Measurements from ENCODE around the gene C11orf68.
A peak's percentile ranks its signal among the peaks of the same experiment; 100 is the strongest.

The C11orf68 gene

DNA sequence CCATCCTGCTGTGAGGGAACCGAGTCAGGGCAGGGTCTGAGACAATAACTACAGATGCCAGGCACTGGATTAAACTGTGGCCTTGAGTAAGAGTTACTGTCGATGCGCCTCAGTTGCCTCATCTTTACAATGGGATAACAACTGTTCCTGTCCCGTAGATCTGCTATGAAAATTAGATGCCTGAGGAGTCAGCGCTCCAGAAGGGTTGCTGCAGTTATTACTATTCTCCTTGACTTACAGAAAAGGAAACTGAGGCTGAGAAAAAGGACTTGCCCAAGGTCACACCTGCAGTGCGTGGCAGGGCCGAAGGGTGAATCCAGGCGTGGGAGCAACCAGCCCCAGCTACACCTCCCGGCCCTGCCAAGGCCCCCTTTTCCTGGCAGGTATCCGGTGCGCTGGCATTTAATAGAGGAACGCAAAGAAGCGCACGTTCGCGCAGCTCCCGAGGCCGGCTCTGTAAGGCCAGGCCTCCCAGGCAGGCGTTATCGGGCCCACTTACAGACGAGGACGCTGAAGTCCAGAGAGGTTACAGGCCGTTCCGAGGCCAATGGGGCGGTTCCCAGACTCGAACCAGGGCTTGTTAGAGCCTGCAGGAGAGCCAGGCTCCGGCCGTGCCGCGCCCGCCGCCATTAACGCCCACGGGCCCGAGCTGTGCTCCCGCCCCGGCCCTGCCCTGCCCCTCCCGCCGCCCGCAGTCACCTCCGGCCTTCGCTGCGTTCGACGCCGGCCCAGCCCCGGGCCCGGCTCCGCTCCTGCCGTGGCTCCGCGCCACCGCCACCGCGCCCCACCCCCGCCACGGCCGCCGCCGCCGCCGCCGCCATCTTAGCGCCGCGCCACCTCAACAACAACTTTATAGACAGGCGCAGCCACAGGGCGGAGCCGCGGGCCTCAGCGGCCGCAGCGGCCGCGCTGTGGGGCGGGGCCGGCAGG lies at the start of gene C11orf68:
TSS of gene C11orf68 (minus strand) at position 852 of the 930 bp plus-strand sequence. CDS start at position 821, 31 bp downstream.
- no peaks in the 10 kb centered on the region for H3K27me3 Mint-ChIP-seq
- DNase-seq (ENCODE audit: low spot score in 2 of 2) (peak in 1 of 2 donors; percentile 40), ATAC-seq (replicated peaks; ENCODE audit: extremely low read depth, poor library complexity, severe bottlenecking) (peak; percentile 67)
- H3K27ac Mint-ChIP-seq (ENCODE audit: low read depth), result peak within 1 kb of the TSS; percentile 80
- peaks cover 33% of the 10 kb centered on the region for H3K4me1 Mint-ChIP-seq
- no peaks in the 10 kb centered on the region for H3K9me3 Mint-ChIP-seq
- H3K36me3 Mint-ChIP-seq (ENCODE audit: insufficient read depth), result peaks cover 17% of the 10 kb centered on the region
- H3K4me3 Mint-ChIP-seq, result peak within 1 kb of the TSS; percentile 91

DNA sequence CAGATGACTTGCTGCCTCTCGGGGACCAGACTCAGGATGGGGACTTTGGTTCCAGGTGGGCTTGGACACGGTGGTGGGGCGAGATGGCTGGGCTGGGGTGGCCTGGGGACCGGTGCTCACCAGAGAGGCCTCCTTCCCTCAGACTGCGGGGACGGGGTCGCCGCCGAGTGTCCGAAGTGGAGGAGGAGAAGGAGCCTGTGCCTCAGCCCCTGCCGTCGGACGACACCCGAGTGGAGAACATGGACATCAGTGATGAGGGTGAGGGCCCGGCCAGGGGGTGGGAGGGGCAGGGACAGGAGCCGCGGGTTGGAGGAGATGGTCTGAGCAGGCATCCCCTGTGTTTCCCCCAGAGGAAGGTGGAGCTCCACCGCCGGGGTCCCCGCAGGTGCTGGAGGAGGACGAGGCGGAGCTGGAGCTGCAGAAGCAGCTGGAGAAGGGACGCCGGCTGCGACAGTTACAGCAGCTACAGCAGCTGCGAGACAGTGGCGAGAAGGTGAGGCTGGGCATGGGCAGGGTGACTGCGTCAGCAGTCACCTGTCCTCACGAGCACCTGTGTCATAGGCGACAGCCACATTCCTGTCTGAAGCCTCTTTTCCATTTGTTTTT lies 48.6 kb upstream of the C11orf68 start:
- no peak overlapping the region for H3K27ac Mint-ChIP-seq (ENCODE audit: low read depth)
- no peak overlapping the region for H3K4me3 Mint-ChIP-seq
- peaks cover 48% of the 10 kb centered on the region for H3K36me3 Mint-ChIP-seq (ENCODE audit: insufficient read depth)

DNA sequence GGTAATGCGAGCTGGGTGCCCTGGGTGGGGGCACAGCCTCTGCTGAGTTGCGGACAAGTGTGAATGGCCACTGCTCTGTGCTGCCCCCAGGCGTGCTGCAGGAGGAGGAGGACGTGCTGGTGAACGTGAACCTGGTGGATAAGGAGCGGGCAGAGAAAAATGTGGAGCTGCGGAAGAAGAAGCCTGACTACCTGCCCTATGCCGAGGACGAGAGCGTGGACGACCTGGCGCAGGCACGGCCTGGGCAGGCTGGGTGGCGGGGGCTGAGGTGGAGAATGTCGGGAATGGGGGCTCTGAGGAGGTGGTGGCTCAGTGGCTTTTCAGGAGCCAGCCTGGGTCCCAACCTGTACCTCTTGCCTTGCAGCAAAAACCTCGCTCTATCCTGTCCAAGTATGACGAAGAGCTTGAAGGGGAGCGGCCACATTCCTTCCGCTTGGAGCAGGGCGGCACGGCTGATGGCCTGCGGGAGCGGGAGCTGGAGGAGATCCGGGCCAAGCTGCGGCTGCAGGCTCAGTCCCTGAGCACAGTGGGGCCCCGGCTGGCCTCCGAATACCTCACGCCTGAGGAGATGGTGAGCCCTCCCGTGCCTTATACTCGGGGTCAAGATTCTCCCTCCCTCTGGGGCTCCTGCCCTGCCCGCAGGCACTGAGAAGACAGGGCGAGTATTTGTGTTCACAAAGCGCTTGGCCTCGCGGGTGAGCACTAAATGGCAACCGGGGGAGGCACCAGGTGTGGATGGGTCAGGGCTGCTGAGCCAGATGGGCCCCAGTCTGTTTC lies 47.3 kb upstream of the C11orf68 start:
- no peak for DNase-seq (ENCODE audit: low spot score in 2 of 2)
- ATAC-seq (replicated peaks; ENCODE audit: extremely low read depth, poor library complexity, severe bottlenecking), result no peak
- H3K27me3 Mint-ChIP-seq, result no peaks in the 10 kb centered on the region
- peaks cover 49% of the 10 kb centered on the region for H3K36me3 Mint-ChIP-seq (ENCODE audit: insufficient read depth)
- H3K27ac Mint-ChIP-seq (ENCODE audit: low read depth), result no peak overlapping the region
- peaks cover 48% of the 10 kb centered on the region for H3K4me1 Mint-ChIP-seq
- H3K9me3 Mint-ChIP-seq, result no peaks in the 10 kb centered on the region
- no peak overlapping the region for H3K4me3 Mint-ChIP-seq

More for the DNA sequence above, 48.6 kb upstream of the C11orf68 start:
- Mint-ChIP-seq H3K9me3 (no peaks in the 10 kb centered on the region), H3K4me1 (peaks cover 38% of the 10 kb centered on the region), H3K27me3 (no peaks in the 10 kb centered on the region)
- ATAC-seq (replicated peaks; ENCODE audit: extremely low read depth, poor library complexity, severe bottlenecking) (no peak), DNase-seq (ENCODE audit: low spot score in 2 of 2) (no peak)

DNA sequence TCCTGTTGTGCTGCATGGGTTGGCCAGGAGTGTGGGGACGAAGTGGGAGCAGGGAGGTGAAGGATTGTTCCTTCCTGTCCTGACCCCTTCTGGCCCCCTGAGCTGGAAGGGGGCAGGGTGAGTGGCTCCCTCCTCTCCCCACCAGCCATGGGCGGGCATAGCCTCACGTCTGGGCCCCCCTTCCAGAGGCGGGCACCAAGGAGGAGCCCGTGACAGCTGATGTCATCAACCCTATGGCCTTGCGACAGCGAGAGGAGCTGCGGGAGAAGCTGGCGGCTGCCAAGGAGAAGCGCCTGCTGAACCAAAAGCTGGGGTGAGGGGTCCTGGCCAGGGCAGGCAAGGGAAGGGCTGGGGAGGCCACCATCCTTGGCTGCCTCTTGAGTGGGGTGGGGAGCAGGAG lies 46.0 kb upstream of the C11orf68 start:
- peaks cover 48% of the 10 kb centered on the region for H3K36me3 Mint-ChIP-seq (ENCODE audit: insufficient read depth)
- no peaks in the 10 kb centered on the region for H3K9me3 Mint-ChIP-seq

DNA sequence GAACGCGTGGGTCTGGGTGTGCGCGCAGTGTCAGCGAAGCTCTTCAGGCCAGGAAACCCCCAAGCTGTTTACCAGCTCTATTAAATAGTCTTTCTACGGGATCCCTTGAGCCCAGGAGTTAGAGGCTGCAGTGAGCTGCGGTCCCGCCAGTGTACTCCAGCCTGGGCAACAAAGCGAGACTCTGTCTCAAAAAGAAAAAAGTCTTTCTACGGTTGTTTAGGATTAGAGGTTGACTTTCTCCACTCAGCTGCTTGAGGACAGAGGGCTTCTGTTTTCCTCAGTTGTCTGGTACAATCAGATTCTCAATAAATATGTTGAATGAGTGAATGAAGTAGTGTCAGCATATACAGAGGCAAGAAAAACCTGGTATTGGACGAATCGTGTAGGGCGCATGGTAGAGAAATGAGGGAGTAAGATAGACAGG lies 43.3 kb upstream of the C11orf68 start:
- DNase-seq (ENCODE audit: low spot score in 2 of 2) (no peak), ATAC-seq (replicated peaks; ENCODE audit: extremely low read depth, poor library complexity, severe bottlenecking) (peak; percentile 56)
- Mint-ChIP-seq H3K9me3 (no peaks in the 10 kb centered on the region), H3K27me3 (no peaks in the 10 kb centered on the region), H3K27ac (ENCODE audit: low read depth) (peak overlapping the region; percentile 91), H3K36me3 (ENCODE audit: insufficient read depth) (peaks cover 31% of the 10 kb centered on the region), H3K4me1 (peaks cover 41% of the 10 kb centered on the region), H3K4me3 (peak overlapping the region; percentile 99)

More for the DNA sequence above, 46.0 kb upstream of the C11orf68 start:
- Mint-ChIP-seq H3K27me3 (no peaks in the 10 kb centered on the region), H3K4me3 (no peak overlapping the region), H3K4me1 (peaks cover 51% of the 10 kb centered on the region), H3K27ac (ENCODE audit: low read depth) (no peak overlapping the region)
- no peak for ATAC-seq (replicated peaks; ENCODE audit: extremely low read depth, poor library complexity, severe bottlenecking)
- no peak for DNase-seq (ENCODE audit: low spot score in 2 of 2)

DNA sequence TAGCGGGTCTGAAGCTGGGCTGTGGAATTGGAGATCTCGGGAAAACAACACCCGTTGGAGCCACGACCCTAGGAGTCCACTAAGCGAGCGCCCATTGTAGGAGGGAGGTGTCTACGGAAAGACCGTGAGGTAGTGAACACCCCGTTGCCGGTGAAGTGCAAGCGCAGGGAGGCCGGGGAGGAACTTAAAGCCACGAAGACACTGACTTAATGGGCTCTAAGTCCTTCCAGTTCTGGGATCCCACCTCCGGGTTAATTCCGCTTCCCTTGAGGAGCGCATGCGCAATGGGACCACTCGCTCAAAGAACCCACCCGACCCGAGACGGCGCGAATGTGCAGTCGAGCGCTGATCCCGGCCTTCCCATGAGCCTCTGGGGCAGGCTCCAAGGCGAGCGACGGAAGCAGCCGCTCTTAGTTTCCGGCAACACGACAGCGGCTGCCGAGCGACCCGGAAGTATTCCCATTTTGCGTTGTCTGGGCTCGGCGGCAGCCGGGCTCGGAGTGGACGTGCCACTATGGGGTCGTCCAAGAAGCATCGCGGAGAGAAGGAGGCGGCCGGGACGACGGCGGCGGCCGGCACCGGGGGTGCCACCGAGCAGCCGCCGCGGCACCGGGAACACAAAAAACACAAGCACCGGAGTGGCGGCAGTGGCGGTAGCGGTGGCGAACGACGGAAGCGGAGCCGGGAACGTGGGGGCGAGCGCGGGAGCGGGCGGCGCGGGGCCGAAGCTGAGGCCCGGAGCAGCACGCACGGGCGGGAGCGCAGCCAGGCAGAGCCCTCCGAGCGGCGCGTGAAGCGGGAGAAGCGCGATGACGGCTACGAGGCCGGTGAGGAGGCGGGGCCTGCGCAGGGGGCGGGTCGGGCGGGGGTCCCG lies 42.6 kb upstream of the C11orf68 start, which contains the start of gene SART1:
TSS of gene SART1 (plus strand) at position 468 of the 874 bp plus-strand sequence. CDS start at position 515, 47 bp downstream.
- peak; percentile 96 for ATAC-seq (replicated peaks; ENCODE audit: extremely low read depth, poor library complexity, severe bottlenecking)
- H3K9me3 Mint-ChIP-seq, result no peaks in the 10 kb centered on the region

DNA sequence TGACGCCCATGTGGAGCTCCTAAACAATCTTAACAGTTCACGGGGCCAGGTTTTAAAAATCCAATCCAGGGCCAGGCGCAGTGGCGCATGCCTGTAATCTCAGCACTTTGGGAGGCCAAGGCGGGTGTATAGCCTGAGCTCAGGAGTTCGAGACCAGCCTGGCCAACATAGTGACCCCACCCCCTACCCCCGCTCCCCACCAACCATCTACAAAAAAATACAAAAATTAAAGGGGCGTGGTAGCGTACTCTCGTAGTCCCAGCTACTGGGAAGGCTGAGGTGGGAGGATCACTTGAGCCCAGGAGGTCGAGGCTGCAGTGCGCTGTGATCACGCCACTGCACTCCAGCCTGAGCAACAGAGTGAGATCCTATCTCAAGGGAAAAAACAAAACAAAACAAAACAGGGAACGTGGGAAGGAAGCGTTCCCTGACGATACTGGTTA lies 42.0 kb upstream of the C11orf68 start:
- Mint-ChIP-seq H3K36me3 (ENCODE audit: insufficient read depth) (peaks cover 21% of the 10 kb centered on the region), H3K4me3 (peak overlapping the region; percentile 99), H3K27ac (ENCODE audit: low read depth) (peak overlapping the region; percentile 91), H3K4me1 (peaks cover 38% of the 10 kb centered on the region), H3K9me3 (no peaks in the 10 kb centered on the region), H3K27me3 (no peaks in the 10 kb centered on the region)
- DNase-seq (ENCODE audit: low spot score in 2 of 2), result no peak
- ATAC-seq (replicated peaks; ENCODE audit: extremely low read depth, poor library complexity, severe bottlenecking), result no peak

More for the DNA sequence above, 42.6 kb upstream of the C11orf68 start, which contains the start of gene SART1:
- Mint-ChIP-seq H3K4me3 (peak within 1 kb of the TSS; percentile 99), H3K4me1 (peaks cover 41% of the 10 kb centered on the region), H3K27me3 (no peaks in the 10 kb centered on the region), H3K27ac (ENCODE audit: low read depth) (peak within 1 kb of the TSS; percentile 91), H3K36me3 (ENCODE audit: insufficient read depth) (peaks cover 25% of the 10 kb centered on the region)
- DNase-seq (ENCODE audit: low spot score in 2 of 2), result peak; percentile 89 to 91

DNA sequence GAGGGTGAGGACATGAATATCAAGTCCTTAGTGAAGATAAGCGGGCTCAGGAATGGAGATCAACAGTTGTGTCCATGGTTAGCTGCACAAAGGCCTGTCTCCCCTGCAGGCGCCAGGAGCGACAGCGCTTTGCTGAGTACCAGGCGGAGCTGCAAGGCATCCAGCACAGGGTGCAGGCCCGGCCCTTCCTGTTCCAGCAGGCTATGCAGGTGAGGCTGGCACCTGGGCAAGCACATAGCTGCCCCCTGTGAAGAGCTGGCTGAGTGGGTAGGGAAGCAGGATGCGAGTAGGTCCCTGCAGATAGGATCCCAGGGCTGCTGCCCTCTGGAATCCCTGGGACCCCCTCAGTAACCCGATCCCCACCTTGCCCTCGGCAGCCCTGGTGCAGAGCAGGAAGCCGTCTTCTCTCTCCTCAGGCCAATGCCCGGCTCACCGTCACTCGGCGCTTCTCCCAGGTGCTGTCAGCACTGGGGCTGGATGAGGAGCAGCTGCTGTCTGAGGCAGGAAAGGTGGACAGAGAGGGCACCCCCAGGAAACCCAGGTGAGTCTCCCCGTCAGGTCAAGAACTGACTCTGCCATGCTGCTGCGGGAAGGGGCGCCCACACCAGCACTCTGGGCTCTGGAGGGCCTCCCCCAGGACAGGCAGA lies 40.0 kb upstream of the C11orf68 start:
- H3K27ac Mint-ChIP-seq (ENCODE audit: low read depth), result no peak overlapping the region
- ATAC-seq (replicated peaks; ENCODE audit: extremely low read depth, poor library complexity, severe bottlenecking), result no peak
- no peak overlapping the region for H3K4me3 Mint-ChIP-seq
- no peak for DNase-seq (ENCODE audit: low spot score in 2 of 2)
- peaks cover 10% of the 10 kb centered on the region for H3K36me3 Mint-ChIP-seq (ENCODE audit: insufficient read depth)
- H3K9me3 Mint-ChIP-seq, result no peaks in the 10 kb centered on the region
- H3K27me3 Mint-ChIP-seq, result no peaks in the 10 kb centered on the region
- H3K4me1 Mint-ChIP-seq, result peaks cover 28% of the 10 kb centered on the region

DNA sequence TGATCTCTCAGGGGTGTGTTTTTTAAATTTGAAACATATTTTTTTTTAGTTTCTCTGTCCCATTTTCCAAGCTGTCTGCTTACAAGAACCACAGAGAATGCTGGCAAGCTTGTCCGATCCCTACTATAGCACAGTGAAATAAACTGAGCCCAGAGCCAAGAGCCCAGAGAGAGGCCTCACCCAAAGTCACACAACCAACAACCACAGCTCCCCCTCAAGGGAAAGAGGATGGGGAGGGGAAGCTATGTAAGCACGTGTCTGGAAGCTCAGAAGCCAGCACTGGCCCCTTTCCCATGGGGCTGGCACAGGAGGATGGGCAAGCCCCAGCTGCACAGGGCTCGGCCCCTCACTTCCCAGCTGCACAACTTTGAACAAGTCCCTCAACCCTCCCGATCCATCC lies 39.4 kb upstream of the C11orf68 start:
- no peak for DNase-seq (ENCODE audit: low spot score in 2 of 2)
- H3K4me1 Mint-ChIP-seq, result peaks cover 21% of the 10 kb centered on the region
- no peak overlapping the region for H3K4me3 Mint-ChIP-seq
- ATAC-seq (replicated peaks; ENCODE audit: extremely low read depth, poor library complexity, severe bottlenecking), result no peak
- H3K9me3 Mint-ChIP-seq, result no peaks in the 10 kb centered on the region
- peaks cover 10% of the 10 kb centered on the region for H3K36me3 Mint-ChIP-seq (ENCODE audit: insufficient read depth)
- no peak overlapping the region for H3K27ac Mint-ChIP-seq (ENCODE audit: low read depth)
- no peaks in the 10 kb centered on the region for H3K27me3 Mint-ChIP-seq

DNA sequence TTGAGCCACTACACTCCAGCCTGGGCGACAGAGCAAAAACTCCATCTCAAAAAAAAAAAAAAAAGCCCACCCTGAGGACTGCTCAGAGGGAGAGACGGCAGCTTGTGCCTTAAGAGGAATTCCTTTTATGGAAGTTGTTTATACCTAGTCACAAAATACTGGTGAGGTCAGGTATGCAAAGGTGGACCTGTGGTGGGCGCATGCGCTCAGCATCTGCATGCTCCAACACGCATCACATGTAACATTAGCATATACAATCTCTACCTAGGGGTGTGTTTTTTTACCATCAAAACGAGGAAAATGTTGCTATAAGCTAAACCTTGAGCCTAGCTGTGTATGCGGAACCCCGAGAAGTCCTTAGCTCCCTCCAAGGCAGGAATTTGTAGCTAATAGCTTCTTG lies 35.9 kb upstream of the C11orf68 start:
- Mint-ChIP-seq H3K4me3 (no peak overlapping the region), H3K27ac (ENCODE audit: low read depth) (no peak overlapping the region), H3K36me3 (ENCODE audit: insufficient read depth) (peaks cover 2% of the 10 kb centered on the region), H3K27me3 (no peaks in the 10 kb centered on the region), H3K9me3 (no peaks in the 10 kb centered on the region), H3K4me1 (no peaks in the 10 kb centered on the region)
- ATAC-seq (replicated peaks; ENCODE audit: extremely low read depth, poor library complexity, severe bottlenecking), result no peak
- DNase-seq (ENCODE audit: low spot score in 2 of 2), result no peak

DNA sequence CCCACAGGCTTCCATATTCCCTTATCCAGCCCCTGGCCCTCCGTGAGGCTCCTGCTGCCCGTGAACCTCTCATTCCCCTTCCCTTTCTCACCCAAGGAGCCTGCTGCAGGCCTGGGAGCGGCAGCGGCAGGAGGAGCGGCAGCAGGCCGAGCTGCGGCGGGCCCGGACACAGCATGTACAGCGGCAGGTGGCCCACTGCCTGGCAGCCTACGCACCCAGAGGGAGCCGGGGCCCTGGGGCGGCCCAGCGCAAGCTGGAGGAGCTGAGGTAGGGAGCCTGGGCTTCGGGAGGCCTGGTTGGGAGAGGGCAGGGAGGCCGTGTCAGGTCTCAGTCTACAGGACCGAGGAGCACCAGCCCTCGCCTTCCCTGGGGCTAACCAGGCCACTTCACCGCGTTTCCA lies 34.6 kb upstream of the C11orf68 start:
- no peak for ATAC-seq (replicated peaks; ENCODE audit: extremely low read depth, poor library complexity, severe bottlenecking)
- H3K27me3 Mint-ChIP-seq, result no peaks in the 10 kb centered on the region
- H3K36me3 Mint-ChIP-seq (ENCODE audit: insufficient read depth), result peaks cover 1% of the 10 kb centered on the region
- H3K4me3 Mint-ChIP-seq, result no peak overlapping the region
- no peak for DNase-seq (ENCODE audit: low spot score in 2 of 2)
- no peaks in the 10 kb centered on the region for H3K4me1 Mint-ChIP-seq
- H3K9me3 Mint-ChIP-seq, result no peaks in the 10 kb centered on the region
- no peak overlapping the region for H3K27ac Mint-ChIP-seq (ENCODE audit: low read depth)

All from central memory CD8-positive, alpha-beta T cell (primary cell).